ENCODE measurements around the gene MERTK.
"Not testable (repeated sequence)": the region's sequence is repeated elsewhere in the genome, so short reads cannot be mapped to it uniquely, and the experiment has no call there.

DNA sequence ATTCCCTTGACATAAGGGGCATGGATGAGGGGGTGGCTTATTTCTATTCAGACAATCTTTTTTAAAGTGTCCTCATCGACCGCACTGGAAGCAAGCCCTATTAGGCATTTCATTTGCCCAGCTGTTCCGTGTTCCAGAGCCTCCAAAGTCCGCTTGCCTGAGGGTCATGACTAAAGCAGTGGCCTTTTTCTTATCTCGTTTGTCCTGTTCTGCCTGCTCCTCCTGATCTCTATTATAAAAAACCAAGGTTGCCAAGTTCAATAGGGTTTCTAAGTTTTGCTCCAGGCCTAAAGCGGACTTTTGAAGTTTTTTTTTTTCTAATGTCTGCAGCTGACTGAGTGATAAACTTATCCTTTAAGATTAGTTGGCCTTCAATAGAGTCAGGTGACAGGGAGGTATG, 143.1 kb downstream of the MERTK start:
- TF ChIP-seq, protein P1, sequence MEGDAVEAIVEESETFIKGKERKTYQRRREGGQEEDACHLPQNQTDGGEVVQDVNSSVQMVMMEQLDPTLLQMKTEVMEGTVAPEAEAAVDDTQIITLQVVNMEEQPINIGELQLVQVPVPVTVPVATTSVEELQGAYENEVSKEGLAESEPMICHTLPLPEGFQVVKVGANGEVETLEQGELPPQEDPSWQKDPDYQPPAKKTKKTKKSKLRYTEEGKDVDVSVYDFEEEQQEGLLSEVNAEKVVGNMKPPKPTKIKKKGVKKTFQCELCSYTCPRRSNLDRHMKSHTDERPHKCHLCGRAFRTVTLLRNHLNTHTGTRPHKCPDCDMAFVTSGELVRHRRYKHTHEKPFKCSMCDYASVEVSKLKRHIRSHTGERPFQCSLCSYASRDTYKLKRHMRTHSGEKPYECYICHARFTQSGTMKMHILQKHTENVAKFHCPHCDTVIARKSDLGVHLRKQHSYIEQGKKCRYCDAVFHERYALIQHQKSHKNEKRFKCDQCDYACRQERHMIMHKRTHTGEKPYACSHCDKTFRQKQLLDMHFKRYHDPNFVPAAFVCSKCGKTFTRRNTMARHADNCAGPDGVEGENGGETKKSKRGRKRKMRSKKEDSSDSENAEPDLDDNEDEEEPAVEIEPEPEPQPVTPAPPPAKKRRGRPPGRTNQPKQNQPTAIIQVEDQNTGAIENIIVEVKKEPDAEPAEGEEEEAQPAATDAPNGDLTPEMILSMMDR (IDR thresholded peaks at IDR 0.05; ENCODE audit: low read length): not testable (repeated sequence)
- TF ChIP-seq EZH2 (optimal IDR thresholded peaks at IDR 0.05; ENCODE audit: low read depth, low read length): not testable (repeated sequence)

Measured in MM.1S (cell line).